HepG2 (cell line): ENCODE measurements around the gene MSGN1. TPM values are rescaled to one million over a fixed set of nuclear protein-coding genes. Genes with fewer than 3 reads are reported as not detected.

ENCODE experiments used
- HDAC1 ChIP-seq: sonication (generic); formaldehyde crosslinking; IDR thresholded peaks from 2 replicates; pipeline ENCODE4 v1.5.1; 2020; ENCODE audit warnings: mild to moderate bottlenecking, missing genetic modification reagents
- HNRNPLL ChIP-seq: fragments of 200-400 bp; formaldehyde crosslinking; IDR thresholded peaks from 2 replicates; pipeline ENCODE4 v1.6.1; 2017; ENCODE audit warnings: mild to moderate bottlenecking, low read depth, low read length; ENCODE audit not compliant: poor library complexity, severe bottlenecking
- ISX ChIP-seq: sonication (generic); formaldehyde crosslinking; conservative IDR thresholded peaks from 2 replicates; pipeline ENCODE4 v1.5.0; 2020; ENCODE audit warnings: missing genetic modification reagents
- NCOA2 ChIP-seq: sonication (generic); formaldehyde crosslinking; IDR thresholded peaks from 2 replicates; pipeline ENCODE4 v1.8.0; 2022; ENCODE audit warnings: inconsistent platforms
- NCOR1 ChIP-seq: fragments of 200-600 bp; sonication (generic); IDR thresholded peaks from 2 replicates; pipeline ENCODE4 v1.7.0; 2017; ENCODE audit warnings: antibody characterized with exemption, low read length, borderline replicate concordance
- NFKBIZ ChIP-seq: IDR thresholded peaks from 2 replicates; pipeline ENCODE4 v1.6.1; 2018; ENCODE audit warnings: missing genetic modification reagents, missing compliant biosample characterization
- SAP130 ChIP-seq: IDR thresholded peaks from 2 replicates; pipeline ENCODE4 v1.6.1; 2016; ENCODE audit warnings: low read depth
- STAG1 ChIP-seq: sonication (generic); formaldehyde crosslinking; IDR thresholded peaks from 2 replicates; pipeline ENCODE4 v1.4.0; 2020; ENCODE audit warnings: missing genetic modification reagents
- THAP11 ChIP-seq: IDR thresholded peaks from 2 replicates; pipeline ENCODE4 v1.6.1; 2016; ENCODE audit warnings: missing biosample characterization, missing genetic modification reagents
- TOPORS ChIP-seq: sonication (generic); formaldehyde crosslinking; IDR thresholded peaks from 2 replicates; pipeline ENCODE4 v1.8.0; 2023; ENCODE audit warnings: mild to moderate bottlenecking, missing genetic modification reagents
- WIZ ChIP-seq: sonication (generic); formaldehyde crosslinking; IDR thresholded peaks from 2 replicates; pipeline ENCODE4 v1.5.1; 2020; ENCODE audit warnings: mild to moderate bottlenecking, missing genetic modification reagents
- XBP1 ChIP-seq: sonication (generic); formaldehyde crosslinking; IDR thresholded peaks from 2 replicates; pipeline ENCODE4 v1.5.0; 2020; ENCODE audit warnings: missing genetic modification reagents
- YY1 ChIP-seq: IDR thresholded peaks from 2 replicates; pipeline ENCODE4 v1.6.1; 2011; ENCODE audit warnings: low read length, low read depth, moderate library complexity, mild to moderate bottlenecking; ENCODE audit not compliant: insufficient read depth, insufficient replicate concordance
- ZBTB3 ChIP-seq: sonication (generic); formaldehyde crosslinking; IDR thresholded peaks from 2 replicates; pipeline ENCODE4 v1.4.0; 2020; ENCODE audit warnings: low read depth, mild to moderate bottlenecking, moderate library complexity, missing genetic modification reagents, borderline replicate concordance
- ZFP90 ChIP-seq: sonication (generic); formaldehyde crosslinking; IDR thresholded peaks from 2 replicates; pipeline ENCODE4 v1.8.0; 2022; ENCODE audit warnings: missing genetic modification reagents, mild to moderate bottlenecking, inconsistent platforms, borderline replicate concordance
- ZNF121 ChIP-seq: sonication (generic); formaldehyde crosslinking; IDR thresholded peaks from 2 replicates; pipeline ENCODE4 v1.5.0; 2020; ENCODE audit warnings: mild to moderate bottlenecking, missing genetic modification reagents
- ZNF224 ChIP-seq: sonication (generic); formaldehyde crosslinking; IDR thresholded peaks from 2 replicates; pipeline ENCODE4 v1.5.0; 2020; ENCODE audit warnings: mild to moderate bottlenecking, missing genetic modification reagents
- ZNF350 ChIP-seq: sonication (generic); formaldehyde crosslinking; IDR thresholded peaks from 2 replicates; pipeline ENCODE4 v1.4.0; 2020; ENCODE audit warnings: mild to moderate bottlenecking, low read depth, missing genetic modification reagents, borderline replicate concordance
- ZNF460 ChIP-seq: sonication (generic); formaldehyde crosslinking; IDR thresholded peaks from 2 replicates; pipeline ENCODE4 v1.5.1; 2020; ENCODE audit warnings: missing genetic modification reagents, mild to moderate bottlenecking, borderline replicate concordance
- ZNF501 ChIP-seq: sonication (generic); formaldehyde crosslinking; IDR thresholded peaks from 2 replicates; pipeline ENCODE4 v1.5.1; 2020; ENCODE audit warnings: mild to moderate bottlenecking, moderate library complexity, missing genetic modification reagents
- ZNF567 ChIP-seq: sonication (generic); formaldehyde crosslinking; IDR thresholded peaks from 2 replicates; pipeline ENCODE4 v1.8.1; 2023; ENCODE audit warnings: mild to moderate bottlenecking, missing genetic modification reagents, borderline replicate concordance
- ZNF772 ChIP-seq: sonication (generic); formaldehyde crosslinking; IDR thresholded peaks from 2 replicates; pipeline ENCODE4 v1.5.0; 2020; ENCODE audit warnings: mild to moderate bottlenecking, missing genetic modification reagents
- ZSCAN20 ChIP-seq: sonication (generic); formaldehyde crosslinking; IDR thresholded peaks from 2 replicates; pipeline ENCODE4 v1.4.0; 2020; ENCODE audit warnings: missing genetic modification reagents, mild to moderate bottlenecking, borderline replicate concordance
- polyA plus RNA-seq, 8 experiments: library from polyadenylated mRNA; depleted of rRNA in 3 of 8; stranded (reverse) in 7 of 8; unstranded in 1 of 8; fragments of >200 nt; fragmentation: Illumina TruSeq in 4 of 8; extraction: Trizol in 4 of 8; gene quantifications; 2 replicates each; pipeline versions ENCODE4 v1.2.1 to v1.2.3, GENCODE V29; 2011 to 2016; ENCODE audit warnings: low read depth in 4 of 8, missing spikeins in 1 of 8, mixed read lengths in 1 of 8; ENCODE audit not compliant: insufficient read depth in 1 of 8
- total RNA-seq, 5 experiments: library from RNA; depleted of rRNA; stranded (reverse); fragments of >200 nt; fragmentation: Illumina TruSeq; extraction: Trizol; gene quantifications; 2 replicates each; pipeline ENCODE4 v1.2.3, GENCODE V29; 2016; ENCODE audit warnings: low read depth in 1 of 5
- TF ChIP-seq, protein P1 (sequence below), 2 experiments: sonication (generic) in 1 of 2; formaldehyde crosslinking in 1 of 2; IDR thresholded peaks; 2 replicates each; pipeline versions ENCODE4 v1.4.0 to v1.6.1; 2018 to 2020; ENCODE audit warnings: missing genetic modification reagents in 2 of 2, borderline replicate concordance in 1 of 2, low read depth in 1 of 2, mild to moderate bottlenecking in 1 of 2, missing biosample characterization in 1 of 2
- TF ChIP-seq, protein P2 (sequence below): IDR thresholded peaks from 2 replicates; pipeline ENCODE4 v1.6.1; 2016
- TF ChIP-seq, protein P3 (sequence below): IDR thresholded peaks from 2 replicates; pipeline ENCODE4 v1.6.1; 2018; ENCODE audit warnings: missing genetic modification reagents, mild to moderate bottlenecking, missing compliant biosample characterization

Gene MSGN1
- total and polyA plus RNA-seq, 2 of the 13 experiments (the other 11 are each of a cell fraction or from before 2014, with no cell fraction given), result not detected

DNA sequence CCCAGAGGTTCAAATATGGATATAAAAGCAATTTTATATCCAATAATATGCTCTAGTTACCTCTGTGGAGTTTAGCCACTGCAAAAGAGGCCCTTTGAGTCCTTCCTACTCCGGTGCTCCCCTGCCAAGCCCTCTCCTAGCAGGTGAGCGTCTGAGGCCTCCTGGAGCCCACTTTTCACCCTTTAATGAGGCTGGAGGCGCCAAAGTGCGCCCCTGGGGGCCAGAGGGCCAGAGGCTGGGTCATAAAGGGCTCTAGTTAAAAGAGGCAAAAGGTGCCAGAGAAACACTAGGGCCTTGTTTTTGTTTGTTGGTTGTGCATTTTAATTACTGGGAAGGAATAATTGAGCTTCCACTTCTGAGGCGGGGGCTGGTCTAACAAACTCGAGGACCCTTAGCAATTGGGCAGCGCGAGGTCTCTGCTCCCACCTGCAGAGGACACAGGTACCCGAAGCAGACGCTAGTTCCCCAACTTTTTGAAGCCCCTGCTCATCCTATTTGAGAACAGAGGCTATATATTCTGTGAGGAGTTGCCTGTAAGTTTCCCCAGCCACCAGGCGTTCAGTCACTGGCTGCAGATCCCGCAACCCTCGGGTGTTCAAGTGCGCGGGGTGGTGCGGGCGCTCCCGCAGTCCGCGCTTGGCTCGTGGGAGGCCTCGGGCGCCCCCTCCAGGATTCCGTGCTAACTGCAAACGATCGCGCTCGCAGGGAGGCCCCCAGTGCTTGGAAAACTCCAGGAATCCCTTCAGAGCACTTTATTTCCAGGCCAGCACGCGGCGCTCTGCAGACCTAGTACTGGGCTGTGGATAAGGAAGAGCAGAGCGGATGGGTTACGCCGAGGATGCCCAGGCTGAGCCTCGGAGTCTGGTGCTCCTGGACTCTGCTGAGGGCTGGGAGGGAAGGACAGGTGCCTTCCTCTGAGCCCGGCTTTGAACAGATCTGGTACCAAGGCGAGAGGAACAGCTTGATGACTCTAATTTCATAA lies 14.1 kb downstream of the MSGN1 start (continued):
- TF ChIP-seq XBP1 (CRISPR knock-in tag), result no peak
- TF ChIP-seq, protein P1, sequence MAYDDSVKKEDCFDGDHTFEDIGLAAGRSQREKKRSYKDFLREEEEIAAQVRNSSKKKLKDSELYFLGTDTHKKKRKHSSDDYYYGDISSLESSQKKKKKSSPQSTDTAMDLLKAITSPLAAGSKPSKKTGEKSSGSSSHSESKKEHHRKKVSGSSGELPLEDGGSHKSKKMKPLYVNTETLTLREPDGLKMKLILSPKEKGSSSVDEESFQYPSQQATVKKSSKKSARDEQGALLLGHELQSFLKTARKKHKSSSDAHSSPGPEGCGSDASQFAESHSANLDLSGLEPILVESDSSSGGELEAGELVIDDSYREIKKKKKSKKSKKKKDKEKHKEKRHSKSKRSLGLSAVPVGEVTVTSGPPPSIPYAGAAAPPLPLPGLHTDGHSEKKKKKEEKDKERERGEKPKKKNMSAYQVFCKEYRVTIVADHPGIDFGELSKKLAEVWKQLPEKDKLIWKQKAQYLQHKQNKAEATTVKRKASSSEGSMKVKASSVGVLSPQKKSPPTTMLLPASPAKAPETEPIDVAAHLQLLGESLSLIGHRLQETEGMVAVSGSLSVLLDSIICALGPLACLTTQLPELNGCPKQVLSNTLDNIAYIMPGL (CRISPR knock-in tag; IDR thresholded peaks at IDR 0.05; ENCODE audit: borderline replicate concordance in 1 of 2, low read depth in 1 of 2), result peak; percentile 87 to 96
- TF ChIP-seq ZSCAN20 (CRISPR knock-in tag), result no peak; the same call in 1 of the 2 replicates
- peak; percentile 75; the same call in 1 of the 2 replicates for TF ChIP-seq ZNF567 (CRISPR knock-in tag)
- TF ChIP-seq, protein P2, sequence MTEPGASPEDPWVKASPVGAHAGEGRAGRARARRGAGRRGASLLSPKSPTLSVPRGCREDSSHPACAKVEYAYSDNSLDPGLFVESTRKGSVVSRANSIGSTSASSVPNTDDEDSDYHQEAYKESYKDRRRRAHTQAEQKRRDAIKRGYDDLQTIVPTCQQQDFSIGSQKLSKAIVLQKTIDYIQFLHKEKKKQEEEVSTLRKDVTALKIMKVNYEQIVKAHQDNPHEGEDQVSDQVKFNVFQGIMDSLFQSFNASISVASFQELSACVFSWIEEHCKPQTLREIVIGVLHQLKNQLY (CRISPR knock-in tag), result no peak
- TF ChIP-seq STAG1 (CRISPR knock-in tag), result peak; percentile 74
- TF ChIP-seq ZNF121, result no peak
- peak; percentile 94 for TF ChIP-seq ZNF501
- peak; percentile 50; the same call in 1 of the 2 replicates for TF ChIP-seq SAP130 (CRISPR knock-in tag)
- TF ChIP-seq ZNF772 (CRISPR knock-in tag), result peak; percentile 58
- TF ChIP-seq, protein P3, sequence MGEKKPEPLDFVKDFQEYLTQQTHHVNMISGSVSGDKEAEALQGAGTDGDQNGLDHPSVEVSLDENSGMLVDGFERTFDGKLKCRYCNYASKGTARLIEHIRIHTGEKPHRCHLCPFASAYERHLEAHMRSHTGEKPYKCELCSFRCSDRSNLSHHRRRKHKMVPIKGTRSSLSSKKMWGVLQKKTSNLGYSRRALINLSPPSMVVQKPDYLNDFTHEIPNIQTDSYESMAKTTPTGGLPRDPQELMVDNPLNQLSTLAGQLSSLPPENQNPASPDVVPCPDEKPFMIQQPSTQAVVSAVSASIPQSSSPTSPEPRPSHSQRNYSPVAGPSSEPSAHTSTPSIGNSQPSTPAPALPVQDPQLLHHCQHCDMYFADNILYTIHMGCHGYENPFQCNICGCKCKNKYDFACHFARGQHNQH (CRISPR knock-in tag), result peak; percentile 51; the same call in 1 of the 2 replicates
- no peak for TF ChIP-seq ISX (CRISPR knock-in tag)
- peak; percentile 41 for TF ChIP-seq YY1
- TF ChIP-seq ZNF460, result no peak
- TF ChIP-seq ZFP90 (CRISPR knock-in tag), result 0 out of 2 replicates have a peak, but pooled peaks have one; percentile 39
- TF ChIP-seq HDAC1 (CRISPR knock-in tag), result peak; percentile 67
- TF ChIP-seq ZBTB3 (CRISPR knock-in tag), result no peak
- TF ChIP-seq NCOR1, result no peak
- no peak for TF ChIP-seq ZNF224
- TF ChIP-seq WIZ (CRISPR knock-in tag), result no peak
- TF ChIP-seq NFKBIZ (CRISPR knock-in tag), result peak; percentile 51; the same call in 1 of the 2 replicates
- 0 out of 2 replicates have a peak, but pooled peaks have one; percentile 13 for TF ChIP-seq NCOA2
- TF ChIP-seq TOPORS (CRISPR knock-in tag), result no peak
- TF ChIP-seq HNRNPLL, result peak; percentile 74
- peak; percentile 47; the same call in 1 of the 2 replicates for TF ChIP-seq THAP11
- peak; percentile 47; the same call in 1 of the 2 replicates for TF ChIP-seq ZNF350 (CRISPR knock-in tag)
